Testis (tissue), 5 donors: ENCODE data around the gene TSPAN33. TPM values are rescaled to one million over a fixed set of nuclear protein-coding genes. Genes with fewer than 3 reads are reported as not detected.
A peak's percentile ranks its signal among the peaks of the same experiment; 100 is the strongest.

ENCODE experiments used
- DNase-seq: peaks from one replicate; pipeline ENCODE4 v3.0.0-alpha.2; 2019
- H3K27ac ChIP-seq, 2 donors: fragments of 200-600 bp; sonication (generic); one replicate each; pipeline ENCODE4 v1.5.1; 2019
- H3K27me3 ChIP-seq: fragments of 200-600 bp; sonication (generic); one replicate; pipeline ENCODE4 v1.5.1; 2019
- H3K36me3 ChIP-seq: fragments of 200-600 bp; sonication (generic); one replicate; pipeline ENCODE4 v1.5.1; 2017; ENCODE audit warnings: low read depth; ENCODE audit errors: missing control alignments
- H3K4me1 ChIP-seq: fragments of 200-600 bp; sonication (generic); one replicate; pipeline ENCODE4 v1.5.1; 2019
- H3K4me3 ChIP-seq, 2 donors: fragments of 200-600 bp; sonication (generic); one replicate each; pipeline ENCODE4 v1.5.1; 2017 to 2019
- H3K9me3 ChIP-seq: fragments of 200-600 bp; sonication (generic); one replicate; pipeline ENCODE4 v1.5.1; 2017
- CTCF ChIP-seq, 3 experiments: fragments of 450-650 bp in 2 of 3; fragments of 200-600 bp in 1 of 3; sonication (generic) in 1 of 3; IDR thresholded peaks; one replicate each; pipeline ENCODE4 v1.5.1; 2016 to 2019; ENCODE audit warnings: antibody characterized with exemption in 3 of 3, mild to moderate bottlenecking in 2 of 3, moderate library complexity in 1 of 3
- POLR2A ChIP-seq: fragments of 450-650 bp; IDR thresholded peaks from one replicate; pipeline ENCODE4 v1.6.1; 2017; ENCODE audit warnings: antibody characterized with exemption, mild to moderate bottlenecking, moderate library complexity
- WGBS, 2 donors: methylation state at CpG; one replicate each; pipeline ENCODE4 v1.1.5; 2018; 5-methylcytosine and 5-hydroxymethylcytosine counted together
- intact Hi-C: fragments of 100-400 bp; cut with DNase I; formaldehyde crosslinking; loops from one replicate; pipeline ENCODE4 v1.15.1; 2023; ENCODE audit warnings: low total_unique reads
- long read RNA-seq, 2 donors: transcript quantifications; one replicate each; lab custom pipeline, GENCODE V29; 2026
- polyA plus RNA-seq: library from polyadenylated mRNA; stranded (reverse); fragments of 350-450 nt; fragmentation: Illumina TruSeq; extraction: RNeasy Lipid Tissue Mini Kit (QIAGEN cat#74804); gene quantifications from one replicate; pipeline ENCODE4 v1.2.3, GENCODE V29; 2014; ENCODE audit warnings: low read depth, low replicate concordance; ENCODE audit not compliant: insufficient read depth
- total RNA-seq, 2 donors: library from RNA; depleted of rRNA; stranded (reverse); fragments of >200 nt; gene quantifications; one replicate each; pipeline ENCODE4 v1.2.3, GENCODE V29; 2016

Gene TSPAN33
- total RNA-seq, result 10 to 100 TPM; 25.7 to 35.7 TPM
- polyA plus RNA-seq, result 35.9 TPM
- long read RNA-seq, donor 1, transcript TSPAN33-201 (8 exons, 1,863 nt), result major isoform, 7 of 14 reads
- long read RNA-seq, donor 1, partial matches to known transcripts, result 6 of 14 reads
- long read RNA-seq, donor 1, other reads (novel, unspliced or antisense), result 0 of 14 reads
- long read RNA-seq, donor 2, transcript TSPAN33-201 (8 exons, 1,863 nt), result major isoform, 6 of 16 reads
- long read RNA-seq, donor 2, partial matches to known transcripts, result 10 of 16 reads
- long read RNA-seq, donor 2, other reads (novel, unspliced or antisense), result 0 of 16 reads

- intact Hi-C loops, result no loop called here
- Histone ChIP-seq H3K9me3 (no peaks in the 10 kb centered on the region), H3K36me3 (no peaks in the 10 kb centered on the region), H3K27ac (peak within 1 kb of the TSS in 1 of 2 donors; percentile 41), H3K4me3 (peak within 1 kb of the TSS; percentile 53 to 64), H3K4me1 (peaks cover 6% of the 10 kb centered on the region), H3K27me3 (no peaks in the 10 kb centered on the region)
- DNase-seq, result peak; percentile 90
- 1 to 2% methylated on average over 13 to 43 of the region's 43 CpGs for WGBS, 2 donors
- TF ChIP-seq CTCF (IDR thresholded peaks at IDR 0.05) (no peak), POLR2A (no peak)
Measured at GRCh38 chr7:129144095-129144833, at the start of gene TSPAN33. Gene TSPAN33, plus strand, starts transcription at chr7:129144707. Its CDS starts 274 bp downstream, at chr7:129144981.

- TF ChIP-seq POLR2A, result no peak
- no peak for TF ChIP-seq CTCF (IDR thresholded peaks at IDR 0.05)
- H3K4me3 ChIP-seq, result no peak overlapping the region
- no peaks in the 10 kb centered on the region for H3K27me3 ChIP-seq
- intact Hi-C loops, result no loop called here
- no peaks in the 10 kb centered on the region for H3K36me3 ChIP-seq
- H3K9me3 ChIP-seq, result no peaks in the 10 kb centered on the region
- H3K4me1 ChIP-seq, result no peaks in the 10 kb centered on the region
- no peak overlapping the region for H3K27ac ChIP-seq
- 72 to 74% methylated on average over 6 of the region's 6 CpGs for WGBS, 2 donors
- no peak for DNase-seq
Measured at GRCh38 chr7:129095258-129095657, 49.2 kb upstream of the TSPAN33 start.

- TF ChIP-seq POLR2A (no peak), CTCF (IDR thresholded peaks at IDR 0.05) (no peak)
- 61 to 75% methylated on average over 8 of the region's 8 CpGs for WGBS, 2 donors
- Histone ChIP-seq H3K4me3 (no peak overlapping the region), H3K27ac (no peak overlapping the region), H3K9me3 (no peaks in the 10 kb centered on the region), H3K36me3 (no peaks in the 10 kb centered on the region), H3K27me3 (no peaks in the 10 kb centered on the region), H3K4me1 (peaks cover 8% of the 10 kb centered on the region)
- intact Hi-C loops, result no loop called here
- no peak for DNase-seq
Measured at GRCh38 chr7:129098409-129099084, 46.0 kb upstream of the TSPAN33 start.

GRCh38 chr7:129100827-129101166, 43.7 kb upstream of the TSPAN33 start:
- no peaks in the 10 kb centered on the region for H3K36me3 ChIP-seq
- intact Hi-C loops, result no loop called here
- no peaks in the 10 kb centered on the region for H3K27me3 ChIP-seq
- no peaks in the 10 kb centered on the region for H3K9me3 ChIP-seq
- DNase-seq, result no peak
- 45 to 79% methylated on average over 2 of the region's 2 CpGs for WGBS, 2 donors
- H3K27ac ChIP-seq, result no peak overlapping the region
- no peak overlapping the region for H3K4me3 ChIP-seq
- no peak for TF ChIP-seq POLR2A
- no peak for TF ChIP-seq CTCF (IDR thresholded peaks at IDR 0.05)
- H3K4me1 ChIP-seq, result peaks cover 8% of the 10 kb centered on the region
